ENCODE measurements around the gene LRRC7. TPM values are rescaled to one million over a fixed set of nuclear protein-coding genes. Genes with fewer than 3 reads are reported as not detected.
"Not testable (repeated sequence)": the region's sequence is repeated elsewhere in the genome, so short reads cannot be mapped to it uniquely, and the experiment has no call there.

LRRC7 gene
- total and polyA plus RNA-seq, 7 donors: 0.33 to 1.2 (median 0.94) TPM; not detected in 2

- intact Hi-C loops (cut with DNase I): no loop called here
- no peak overlapping the region for H3K4me3 ChIP-seq
- WGBS, 3 donors: 89 to 100% (median 92%) methylated on average over 1 of the region's 1 CpG
- DNase-seq: no peak
- no peak for ATAC-seq
- no peaks in the 10 kb centered on the region for H3K27me3 ChIP-seq (ENCODE audit: insufficient read depth in 3 of 3, low read length in 2 of 3)
- H3K36me3 ChIP-seq (ENCODE audit: insufficient read depth in 1 of 2, low read depth in 1 of 2): no peaks in the 10 kb centered on the region
- TF ChIP-seq CTCF (IDR thresholded peaks at IDR 0.05): no peak
- H3K27ac ChIP-seq: no peak overlapping the region
- no peaks in the 10 kb centered on the region for H3K9me3 ChIP-seq
- no peaks in the 10 kb centered on the region for H3K4me1 ChIP-seq
Observed at GRCh38 chr1:69862906-69863305, 295.2 kb downstream of the LRRC7 start.

- Histone ChIP-seq H3K9me3 (no peaks in the 10 kb centered on the region), H3K4me3 (no peak overlapping the region), H3K36me3 (ENCODE audit: insufficient read depth in 1 of 2, low read depth in 1 of 2) (no peaks in the 10 kb centered on the region), H3K27me3 (ENCODE audit: insufficient read depth in 3 of 3, low read length in 2 of 3) (no peaks in the 10 kb centered on the region), H3K27ac (no peak overlapping the region), H3K4me1 (no peaks in the 10 kb centered on the region)
- DNase-seq (no peak), ATAC-seq (no peak)
- TF ChIP-seq CTCF (IDR thresholded peaks at IDR 0.05): no peak
- intact Hi-C loops (cut with DNase I): no loop called here
- WGBS, 3 donors: 89 to 91% (median 89%) methylated on average over 1 of the region's 1 CpG
Observed at GRCh38 chr1:69863704-69864103, 296.0 kb downstream of the LRRC7 start.

GRCh38 chr1:69871412-69871811, 303.7 kb downstream of the LRRC7 start:
- Histone ChIP-seq H3K4me1 (no peaks in the 10 kb centered on the region), H3K27me3 (ENCODE audit: insufficient read depth in 3 of 3, low read length in 2 of 3) (no peaks in the 10 kb centered on the region), H3K27ac (no peak overlapping the region), H3K4me3 (no peak overlapping the region), H3K9me3 (no peaks in the 10 kb centered on the region), H3K36me3 (ENCODE audit: insufficient read depth in 1 of 2, low read depth in 1 of 2) (no peaks in the 10 kb centered on the region)
- no peak for DNase-seq
- no peak for TF ChIP-seq CTCF (IDR thresholded peaks at IDR 0.05)
- ATAC-seq: no peak
- intact Hi-C loops (cut with DNase I): no loop called here
- WGBS, 3 donors: 52 to 64% (median 58%) methylated on average over 3 of the region's 3 CpGs

GRCh38 chr1:69878338-69878737, 310.6 kb downstream of the LRRC7 start:
- ATAC-seq (no peak), DNase-seq (no peak)
- Histone ChIP-seq H3K9me3 (no peaks in the 10 kb centered on the region), H3K27ac (no peak overlapping the region), H3K27me3 (ENCODE audit: insufficient read depth in 3 of 3, low read length in 2 of 3) (no peaks in the 10 kb centered on the region), H3K4me3 (no peak overlapping the region), H3K4me1 (no peaks in the 10 kb centered on the region), H3K36me3 (ENCODE audit: insufficient read depth in 1 of 2, low read depth in 1 of 2) (no peaks in the 10 kb centered on the region)
- WGBS, 3 donors: 61 to 68% (median 62%) methylated on average over 3 of the region's 3 CpGs
- intact Hi-C loops (cut with DNase I): no loop called here
- no peak for TF ChIP-seq CTCF (IDR thresholded peaks at IDR 0.05)

GRCh38 chr1:69888016-69888415, 320.3 kb downstream of the LRRC7 start:
- intact Hi-C loops (cut with DNase I); ATAC-seq; H3K9me3 ChIP-seq; H3K4me3 ChIP-seq; H3K36me3 ChIP-seq (ENCODE audit: insufficient read depth in 1 of 2, low read depth in 1 of 2); DNase-seq; H3K27me3 ChIP-seq (ENCODE audit: insufficient read depth in 3 of 3, low read length in 2 of 3); H3K27ac ChIP-seq; H3K4me1 ChIP-seq: not testable (repeated sequence)
- WGBS, 3 donors: 88 to 96% (median 91%) methylated on average over 6 to 13 of the region's 14 CpGs

Measured in psoas muscle (tissue), 8 donors.